ENCODE results near the gene ZNF607.
A peak's percentile ranks its signal among the peaks of the same experiment; 100 is the strongest.
"Not testable (repeated sequence)": the region's sequence is repeated elsewhere in the genome, so short reads cannot be mapped to it uniquely, and the experiment has no call there.

Gene ZNF607

DNA sequence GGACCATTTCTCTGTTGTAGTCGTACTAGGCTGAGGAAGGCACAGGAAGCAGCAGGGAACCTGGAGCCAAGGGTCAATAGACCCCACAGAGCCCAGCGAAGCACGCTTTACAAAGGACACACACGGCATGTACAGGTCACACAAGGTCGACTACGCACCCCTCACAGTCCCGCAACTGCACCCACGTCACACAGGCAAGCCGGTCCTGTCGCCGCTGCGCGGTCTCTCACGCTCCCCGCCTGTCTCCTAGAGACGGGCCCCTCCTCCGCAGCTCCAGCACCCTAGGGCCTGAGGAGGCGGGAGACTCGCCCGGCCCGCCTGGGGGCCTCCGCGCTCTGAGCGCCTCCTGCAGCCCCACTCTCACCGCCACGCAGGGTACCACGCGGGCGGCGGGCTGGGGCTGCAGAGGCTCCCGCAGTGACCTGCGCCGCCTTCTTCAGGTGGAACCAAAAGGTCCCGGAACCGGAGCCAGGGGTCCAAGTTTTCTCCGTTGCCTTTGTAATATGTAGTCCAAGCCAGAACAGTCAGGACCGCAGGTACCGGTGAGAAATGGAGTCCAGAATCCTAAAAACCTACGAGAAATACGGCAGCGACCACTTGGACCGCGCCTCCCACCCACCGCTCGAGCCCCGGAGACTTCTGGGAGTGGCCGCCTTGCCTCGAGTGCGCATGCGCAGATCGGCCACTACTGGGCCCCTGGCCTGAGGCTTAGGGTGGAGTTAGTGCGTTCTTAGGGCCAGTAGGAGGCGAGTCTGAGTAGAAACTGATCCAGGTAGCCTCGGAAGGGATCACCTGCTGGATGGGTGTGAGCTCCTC is at the start of gene ZNF607:
TSS of gene ZNF607 (minus strand) at position 651 of the 816 bp plus-strand sequence. CDS start 8,143 bp downstream, outside the sequence.
- DNase-seq, result peak; percentile 92 to 94
- peak; percentile 42 for TF ChIP-seq POLR2A (IDR thresholded peaks at IDR 0.05; ENCODE audit: low read length)
- TF ChIP-seq GATA1 (IDR thresholded peaks at IDR 0.05; ENCODE audit: low read depth, low read length), result no peak

DNA sequence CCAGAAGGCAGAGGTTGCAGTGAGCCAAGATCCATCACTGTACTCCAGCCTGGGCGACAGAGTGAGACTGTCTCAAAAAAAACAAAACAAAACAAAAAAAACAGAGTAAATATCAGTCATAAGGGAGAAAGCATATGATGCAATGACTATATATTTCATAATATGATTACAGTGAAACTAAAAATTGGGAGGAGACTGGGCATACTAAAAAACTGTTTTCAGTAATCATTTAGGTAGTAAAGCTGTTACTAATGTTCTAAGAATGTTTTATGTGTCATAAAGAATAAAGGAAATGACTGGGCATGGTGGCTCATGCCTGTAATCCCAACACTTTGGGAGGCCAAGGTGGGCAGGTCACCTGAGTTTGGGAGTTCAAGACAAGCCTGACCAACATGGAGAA is 43.9 kb upstream of the ZNF607 start:
- TF ChIP-seq GATA1 (IDR thresholded peaks at IDR 0.05; ENCODE audit: low read depth, low read length) (no peak), POLR2A (IDR thresholded peaks at IDR 0.05; ENCODE audit: low read length) (no peak)
- DNase-seq, result no peak

- not testable (repeated sequence) for DNase-seq
Observed at GRCh38 chr19:37757683-37758082, 38.1 kb upstream of the ZNF607 start.

DNA sequence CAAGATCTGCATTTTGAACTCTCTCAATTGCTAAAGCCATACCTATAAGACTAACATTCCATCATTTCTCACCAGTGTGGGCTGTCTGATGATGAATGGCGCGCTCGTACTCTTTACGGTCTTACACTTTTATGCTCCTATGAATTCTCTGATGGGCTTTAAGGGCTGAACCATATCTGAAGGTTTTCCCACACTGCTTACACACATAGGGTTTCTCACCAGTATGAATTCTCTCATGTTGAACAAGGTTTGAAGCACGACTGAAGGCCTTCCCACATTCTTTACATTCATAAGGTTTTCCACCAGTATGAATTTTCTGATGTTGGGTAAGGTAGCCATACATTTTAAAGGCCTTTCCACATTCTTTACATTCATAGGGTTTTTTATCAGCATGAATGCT is 18.8 kb upstream of the ZNF607 start:
- TF ChIP-seq GATA1 (IDR thresholded peaks at IDR 0.05; ENCODE audit: low read depth, low read length), result no peak
- DNase-seq, result peak in 1 of 2 experiments; percentile 10

- TF ChIP-seq GATA1 (IDR thresholded peaks at IDR 0.05; ENCODE audit: low read depth, low read length) (no peak), POLR2A (IDR thresholded peaks at IDR 0.05; ENCODE audit: low read length) (no peak)
- DNase-seq, result no peak
Observed at GRCh38 chr19:37725181-37725580, 5.6 kb upstream of the ZNF607 start.

DNA sequence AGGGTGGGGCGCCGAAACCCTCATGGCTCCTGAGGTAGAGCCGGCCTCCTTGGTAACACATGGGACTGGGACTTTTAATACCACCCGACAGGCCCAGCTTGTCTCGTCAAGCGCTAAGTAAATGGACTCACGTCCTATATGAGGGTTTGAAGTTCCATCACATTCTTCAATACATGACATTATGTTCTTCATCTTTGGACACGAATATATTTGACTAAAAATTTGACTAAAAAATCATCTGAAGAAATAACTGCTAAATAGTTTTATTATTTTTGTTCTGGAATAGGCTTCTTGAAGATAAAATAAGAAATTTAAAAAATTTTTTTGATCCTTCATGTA is 335 bp upstream of the ZNF607 start:
- TF ChIP-seq POLR2A (IDR thresholded peaks at IDR 0.05; ENCODE audit: low read length), result no peak
- no peak for TF ChIP-seq GATA1 (IDR thresholded peaks at IDR 0.05; ENCODE audit: low read depth, low read length)
- no peak for DNase-seq

DNA sequence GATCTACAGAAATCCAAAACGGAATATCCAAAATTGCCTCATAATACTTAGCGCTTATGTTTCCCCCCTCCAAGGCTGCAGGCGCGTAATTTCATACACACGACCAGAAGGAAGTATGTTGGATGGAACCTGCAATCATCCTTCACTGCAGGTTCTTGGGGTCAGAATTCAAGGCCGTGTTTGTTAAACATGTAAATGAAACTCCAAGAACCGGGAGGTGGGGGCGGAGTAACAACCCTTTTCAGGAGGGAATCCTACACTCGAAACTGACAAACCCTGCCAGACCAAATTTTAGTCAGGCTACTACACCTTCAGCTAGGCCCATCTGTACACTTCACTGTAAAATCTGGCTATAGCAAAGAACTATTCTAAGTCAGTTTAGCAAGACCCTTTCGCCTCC is 1.3 kb downstream of the ZNF607 start:
- DNase-seq, result no peak
- no peak for TF ChIP-seq GATA1 (IDR thresholded peaks at IDR 0.05; ENCODE audit: low read depth, low read length)
- TF ChIP-seq POLR2A (IDR thresholded peaks at IDR 0.05; ENCODE audit: low read length), result no peak

DNA sequence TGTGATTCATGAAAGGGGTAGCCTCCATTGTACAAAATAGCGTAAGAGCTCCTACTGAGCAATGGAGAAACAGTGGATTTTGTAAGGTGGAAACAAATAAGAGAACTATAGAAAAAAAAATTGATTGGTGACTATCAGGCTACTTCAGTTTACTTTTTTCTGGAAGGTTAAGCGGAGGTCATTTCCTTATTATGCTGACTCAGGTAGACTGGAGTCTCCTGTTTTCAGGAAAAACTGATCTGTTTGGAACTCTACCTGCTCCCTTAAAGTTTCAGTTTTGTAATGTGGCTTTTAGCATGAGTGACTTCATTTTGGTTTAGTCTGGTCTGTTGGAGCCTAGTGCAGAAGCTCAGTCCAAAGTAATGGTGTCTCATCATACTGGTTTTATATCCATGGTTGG is 3.4 kb downstream of the ZNF607 start:
- TF ChIP-seq GATA1 (IDR thresholded peaks at IDR 0.05; ENCODE audit: low read depth, low read length) (no peak), POLR2A (IDR thresholded peaks at IDR 0.05; ENCODE audit: low read length) (no peak)
- no peak for DNase-seq

GRCh38 chr19:37706052-37706605 is 13.4 kb downstream of the ZNF607 start:
- DNase-seq, result no peak
- TF ChIP-seq POLR2A (IDR thresholded peaks at IDR 0.05; ENCODE audit: low read length) (no peak), GATA1 (IDR thresholded peaks at IDR 0.05; ENCODE audit: low read depth, low read length) (no peak)

- no peak for DNase-seq
- TF ChIP-seq GATA1 (IDR thresholded peaks at IDR 0.05; ENCODE audit: low read depth, low read length), result no peak
- TF ChIP-seq POLR2A (IDR thresholded peaks at IDR 0.05; ENCODE audit: low read length), result no peak
Observed at GRCh38 chr19:37699057-37699456, 20.5 kb downstream of the ZNF607 start.

GRCh38 chr19:37698216-37698615 is 21.3 kb downstream of the ZNF607 start:
- no peak for DNase-seq
- no peak for TF ChIP-seq GATA1 (IDR thresholded peaks at IDR 0.05; ENCODE audit: low read depth, low read length)
- TF ChIP-seq POLR2A (IDR thresholded peaks at IDR 0.05; ENCODE audit: low read length), result no peak

DNA sequence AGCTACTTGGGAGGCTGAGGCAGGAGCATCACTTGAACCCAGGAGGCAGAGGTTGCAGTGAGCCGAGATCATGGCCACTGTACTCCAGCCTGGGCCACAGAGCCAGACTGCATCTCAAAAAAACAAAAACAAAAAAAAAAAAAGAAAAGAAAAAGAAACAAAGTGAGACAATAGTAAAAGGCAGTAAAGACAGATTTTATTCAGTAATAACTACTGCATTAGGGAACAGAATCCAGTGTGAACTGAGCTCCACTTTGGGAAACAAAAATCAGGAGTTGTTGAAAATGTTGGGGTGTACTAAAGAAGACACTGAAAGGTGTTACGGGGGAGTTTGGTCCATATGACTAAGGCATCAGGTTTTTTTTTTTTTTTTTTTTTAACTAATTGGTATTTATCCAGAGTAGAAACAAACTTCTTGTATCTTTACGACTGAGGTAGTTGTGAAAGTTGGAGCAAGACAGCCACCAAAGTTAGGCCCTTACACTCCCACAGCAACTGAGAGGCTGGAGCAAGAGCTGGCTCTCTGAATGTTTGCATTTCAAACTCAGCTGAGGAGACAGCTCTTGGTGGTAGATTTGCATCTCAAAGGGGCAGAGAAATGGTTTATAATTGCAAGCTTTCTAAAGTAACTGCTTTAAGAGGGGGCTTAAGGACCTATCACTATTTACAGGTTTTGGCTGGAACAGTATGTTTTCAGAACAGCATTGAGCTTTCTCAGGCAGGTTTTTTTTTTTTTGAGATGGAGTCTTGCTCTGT is 24.2 kb downstream of the ZNF607 start:
- no peak for DNase-seq
- TF ChIP-seq POLR2A (IDR thresholded peaks at IDR 0.05; ENCODE audit: low read length), result no peak

GRCh38 chr19:37692956-37693620 is 26.5 kb downstream of the ZNF607 start:
- TF ChIP-seq GATA1 (IDR thresholded peaks at IDR 0.05; ENCODE audit: low read depth, low read length), result no peak
- no peak for TF ChIP-seq POLR2A (IDR thresholded peaks at IDR 0.05; ENCODE audit: low read length)
- DNase-seq, result no peak

DNA sequence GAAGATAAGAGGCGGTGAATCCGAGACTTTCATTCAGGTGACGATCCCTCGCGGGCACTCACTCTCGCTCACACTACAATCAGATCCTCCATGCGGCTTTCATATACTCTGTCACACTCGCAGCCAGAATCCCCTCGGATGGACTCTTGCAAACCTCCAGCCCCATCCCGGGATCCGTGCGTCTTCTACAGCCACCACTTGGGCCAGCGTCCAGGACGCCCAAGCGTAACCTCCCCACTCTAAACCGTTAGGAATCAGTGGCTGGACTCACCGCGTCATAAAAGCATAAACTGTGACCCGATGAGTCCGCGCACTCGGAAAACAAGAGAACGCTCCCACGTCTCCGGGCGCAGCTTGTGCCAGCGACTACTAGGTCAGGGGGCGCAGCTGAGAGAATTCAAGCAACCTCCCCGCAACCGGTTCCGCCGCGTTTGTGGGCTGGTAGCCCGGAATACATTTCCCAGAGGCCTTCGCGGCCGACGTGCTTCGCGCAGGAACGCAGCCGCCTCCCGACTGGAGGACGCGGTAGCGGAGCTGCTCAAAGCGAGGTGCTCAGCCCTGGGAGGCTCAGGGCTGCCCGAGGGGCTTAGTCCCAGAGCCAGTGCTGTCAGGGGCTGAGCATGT is 27.6 kb downstream of the ZNF607 start:
- DNase-seq, result peak; percentile 14 to 39

More for the DNA sequence above, 27.6 kb downstream of the ZNF607 start:
- no peak for TF ChIP-seq POLR2A (IDR thresholded peaks at IDR 0.05; ENCODE audit: low read length)
- no peak for TF ChIP-seq GATA1 (IDR thresholded peaks at IDR 0.05; ENCODE audit: low read depth, low read length)

Data from erythroblast (primary cell).